NCI-H748 treated with DMSO at 0.1 percent for 48 hours (cell line): ENCODE measurements around the gene MAD1L1.

Source experiments
- DNase-seq: peaks from one replicate; lab custom pipeline; 2025; lab: John Stamatoyannopoulos, UW

MAD1L1 gene

DNA sequence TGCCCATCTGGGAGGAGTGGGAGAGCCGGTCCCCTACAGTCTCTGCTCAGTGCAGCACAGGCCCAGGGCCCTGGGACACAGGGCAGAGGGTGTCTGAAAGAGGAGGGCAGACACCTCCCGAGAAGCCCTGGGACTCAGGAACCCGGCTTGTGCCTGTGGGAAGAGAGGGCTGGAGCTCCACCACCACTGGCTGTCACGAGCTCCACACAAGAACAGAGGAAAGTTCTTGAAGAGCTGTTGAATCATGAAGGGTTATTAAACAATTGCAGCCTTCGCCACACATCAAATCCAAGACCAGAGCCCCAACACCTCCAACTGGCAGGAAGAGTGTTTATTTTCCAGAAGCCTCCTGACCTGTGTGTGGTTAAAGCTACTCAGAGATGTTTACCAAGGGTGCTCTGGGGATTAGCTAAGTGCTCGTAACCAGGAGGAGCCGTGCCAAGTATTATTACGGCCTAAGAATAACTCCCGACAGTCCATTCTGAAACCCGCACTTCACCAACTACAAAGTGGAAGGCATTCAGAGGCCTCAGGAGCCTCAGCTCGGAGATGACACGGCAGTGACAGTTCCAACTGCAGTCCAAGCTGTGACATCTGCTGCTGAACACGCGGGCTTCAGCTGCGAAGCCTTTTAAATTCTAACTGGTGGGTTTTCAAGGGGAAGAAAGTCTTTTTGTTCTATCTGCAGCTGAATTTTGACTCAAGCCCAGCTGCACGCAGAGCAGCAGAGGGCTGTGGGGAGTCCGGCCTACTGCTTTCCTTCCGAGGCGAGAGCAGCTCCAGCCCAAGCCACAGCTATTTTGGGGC, 75.1 kb downstream of the MAD1L1 start:
- peak; percentile 64 for DNase-seq

DNA sequence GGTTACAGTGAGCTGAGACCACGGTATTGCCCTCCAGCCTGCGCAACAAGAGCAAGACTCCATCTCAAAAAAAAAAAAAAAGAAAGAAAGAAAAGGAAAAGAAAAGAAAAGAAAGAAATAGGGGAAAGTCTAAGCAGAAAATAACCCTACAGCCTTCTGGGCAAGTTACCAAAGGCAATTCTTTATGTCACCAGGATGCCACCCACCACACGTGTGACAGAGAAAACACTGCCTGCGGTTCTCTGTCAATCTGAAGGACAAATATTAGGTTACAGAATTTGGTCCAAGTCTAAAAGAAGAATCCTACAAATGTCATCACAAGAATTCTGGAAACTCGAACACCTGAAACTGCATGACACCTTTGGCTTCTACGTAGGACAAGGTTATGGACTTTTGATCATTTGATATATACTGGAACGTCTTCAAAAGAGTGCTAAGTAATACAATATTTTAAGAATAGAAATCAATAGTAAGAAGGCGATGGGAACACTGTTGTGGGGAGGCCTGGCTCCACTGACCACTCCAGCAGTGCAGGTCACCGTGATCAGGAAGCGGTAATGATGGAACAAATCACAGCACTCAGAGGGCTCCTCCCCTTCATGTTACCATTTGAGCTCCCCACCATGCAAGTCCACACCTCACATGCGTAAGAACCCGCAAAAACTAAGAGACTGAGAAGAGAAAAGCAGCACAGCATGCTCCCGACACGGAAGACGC, 75.8 kb downstream of the MAD1L1 start:
- DNase-seq: no peak

DNA sequence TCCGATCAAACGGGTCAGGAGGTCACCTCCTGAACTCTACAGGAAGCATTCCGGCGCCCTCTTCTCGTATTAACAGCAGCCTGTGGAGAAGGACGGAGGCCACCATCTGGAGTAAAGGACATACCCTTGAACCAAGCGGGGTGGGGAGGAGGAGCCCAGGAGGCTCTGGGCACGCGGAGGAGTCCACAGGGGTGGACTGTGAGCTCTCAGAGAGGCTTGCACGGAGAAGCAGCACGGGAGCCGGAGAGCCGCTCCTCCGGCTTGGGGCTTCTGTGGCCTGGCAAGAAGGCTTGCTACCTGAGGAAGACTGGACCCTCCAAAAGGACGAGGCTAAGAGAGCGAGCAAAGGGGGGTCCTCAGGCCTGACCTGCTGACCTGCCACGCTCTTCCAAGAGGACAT, 77.9 kb downstream of the MAD1L1 start:
- no peak for DNase-seq

- DNase-seq: no peak
Observed at GRCh38 chr7:2154121-2154520, 78.6 kb downstream of the MAD1L1 start.

DNA sequence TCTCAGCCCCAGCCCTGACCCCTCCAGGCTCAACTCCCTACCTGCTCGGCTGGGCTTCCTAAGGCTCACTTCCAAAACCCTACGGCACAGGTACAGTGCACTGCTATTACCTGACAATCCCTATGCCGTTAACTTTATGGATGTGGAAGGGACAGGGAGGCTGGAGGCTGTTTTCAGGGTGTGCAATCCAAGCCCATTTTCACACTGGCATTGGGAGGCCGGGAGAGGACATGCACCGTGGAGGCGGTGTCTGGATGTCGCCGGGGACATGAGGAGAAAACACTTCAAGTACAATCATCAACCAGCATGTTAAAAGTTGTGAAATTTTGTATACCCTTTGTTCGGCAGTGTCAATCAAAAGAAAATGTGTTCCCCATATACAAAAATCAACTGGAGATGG, 80.1 kb downstream of the MAD1L1 start:
- DNase-seq: no peak

DNA sequence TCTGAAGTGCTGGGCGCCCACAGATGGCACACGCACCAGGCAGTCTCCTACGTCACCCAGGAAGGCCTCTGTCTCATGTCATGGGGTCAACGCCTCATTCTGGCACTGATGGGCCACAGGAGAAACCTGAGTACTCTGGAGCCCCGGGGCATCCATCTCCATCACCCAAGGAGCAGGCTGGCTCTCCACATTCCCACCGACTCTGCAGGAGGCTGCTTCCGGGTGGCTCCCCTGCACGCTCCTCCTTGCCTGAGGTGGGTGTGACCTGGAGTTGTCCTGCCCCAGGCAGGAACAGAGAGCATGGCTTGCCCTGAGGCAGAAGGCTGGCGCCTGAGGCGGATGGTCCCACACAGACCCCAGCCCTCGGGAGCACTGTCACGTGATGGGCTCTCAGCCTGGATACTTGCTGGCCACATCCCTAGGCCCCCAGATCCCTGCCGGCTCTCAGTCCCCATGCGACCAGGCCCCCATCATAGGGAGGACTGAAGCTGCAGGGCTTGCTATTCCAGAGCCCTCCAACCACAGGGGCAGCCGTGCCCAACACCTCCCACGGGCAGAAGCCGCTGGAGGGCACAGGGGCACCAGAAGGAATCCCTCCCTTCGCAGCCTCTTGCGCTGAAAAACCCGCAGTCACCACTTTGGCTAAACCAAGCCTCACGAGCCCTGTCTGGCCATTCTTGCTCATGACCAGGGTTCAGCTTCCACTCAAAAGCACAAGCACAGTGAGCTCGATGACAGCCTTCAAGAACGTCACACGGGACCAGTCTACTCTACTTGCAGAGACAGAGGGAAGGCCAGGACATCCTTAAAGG, 80.7 kb downstream of the MAD1L1 start:
- DNase-seq: no peak

DNA sequence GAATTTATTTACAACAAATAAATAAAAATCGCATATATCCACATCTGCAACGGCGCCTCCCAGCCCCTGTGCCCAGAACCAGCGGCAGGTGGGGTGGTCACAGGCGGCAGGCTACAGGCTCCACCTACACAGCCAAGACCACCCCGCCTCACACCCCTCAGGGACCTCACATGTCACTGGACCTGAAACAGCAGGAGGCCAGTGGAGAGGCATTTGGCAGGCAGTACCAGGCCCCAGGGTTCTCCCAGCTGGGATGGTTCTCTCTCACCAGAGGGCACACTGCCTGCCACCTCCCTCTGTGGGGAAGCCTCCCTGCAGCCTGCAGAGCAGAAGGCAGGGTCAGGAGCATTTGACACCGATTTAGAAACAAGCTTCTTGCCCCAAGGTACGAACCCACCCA, 81.5 kb downstream of the MAD1L1 start:
- no peak for DNase-seq

- DNase-seq: no peak
Observed at GRCh38 chr7:2150445-2150815, 82.3 kb downstream of the MAD1L1 start.

GRCh38 chr7:2149672-2150444, 82.9 kb downstream of the MAD1L1 start:
- no peak for DNase-seq

DNA sequence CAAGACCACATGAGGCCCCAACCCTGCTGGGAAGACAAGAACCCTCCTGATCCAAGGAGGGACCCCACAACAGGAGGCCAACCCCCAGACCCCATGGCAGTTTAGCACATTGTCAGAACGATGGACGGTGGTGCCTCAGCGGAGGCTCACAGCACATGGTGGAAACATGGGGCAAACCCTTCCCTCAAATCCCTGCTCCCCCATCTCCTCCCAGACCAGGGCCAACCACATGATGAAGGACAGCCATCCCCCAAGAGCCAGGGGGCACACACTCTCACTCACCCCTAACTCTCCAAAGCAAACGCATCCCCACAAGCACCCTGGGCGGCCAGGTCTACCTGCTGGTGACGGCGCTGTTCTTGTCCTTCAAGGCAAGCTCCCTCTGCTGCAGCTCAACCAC, 83.9 kb downstream of the MAD1L1 start:
- DNase-seq: no peak

DNA sequence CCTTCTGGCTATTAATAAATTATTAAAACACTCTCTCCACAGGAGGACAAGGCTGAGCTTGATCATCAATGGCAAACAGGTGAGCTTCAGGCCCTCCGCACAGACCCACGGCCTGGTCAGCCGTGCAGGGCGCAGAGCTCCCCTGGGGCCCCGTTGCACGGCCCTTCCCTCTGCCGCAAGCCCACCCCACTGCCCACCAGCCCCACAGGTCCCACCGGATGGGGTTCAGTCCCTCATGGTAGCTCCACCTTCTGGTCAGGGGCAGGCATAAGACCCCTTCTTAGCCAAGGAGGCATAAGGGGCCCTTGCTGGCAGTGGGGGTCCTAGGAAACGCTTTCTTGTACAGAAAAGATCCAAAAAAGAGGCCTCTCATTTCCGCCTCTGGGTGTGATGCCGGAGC, 84.6 kb downstream of the MAD1L1 start:
- no peak for DNase-seq

DNA sequence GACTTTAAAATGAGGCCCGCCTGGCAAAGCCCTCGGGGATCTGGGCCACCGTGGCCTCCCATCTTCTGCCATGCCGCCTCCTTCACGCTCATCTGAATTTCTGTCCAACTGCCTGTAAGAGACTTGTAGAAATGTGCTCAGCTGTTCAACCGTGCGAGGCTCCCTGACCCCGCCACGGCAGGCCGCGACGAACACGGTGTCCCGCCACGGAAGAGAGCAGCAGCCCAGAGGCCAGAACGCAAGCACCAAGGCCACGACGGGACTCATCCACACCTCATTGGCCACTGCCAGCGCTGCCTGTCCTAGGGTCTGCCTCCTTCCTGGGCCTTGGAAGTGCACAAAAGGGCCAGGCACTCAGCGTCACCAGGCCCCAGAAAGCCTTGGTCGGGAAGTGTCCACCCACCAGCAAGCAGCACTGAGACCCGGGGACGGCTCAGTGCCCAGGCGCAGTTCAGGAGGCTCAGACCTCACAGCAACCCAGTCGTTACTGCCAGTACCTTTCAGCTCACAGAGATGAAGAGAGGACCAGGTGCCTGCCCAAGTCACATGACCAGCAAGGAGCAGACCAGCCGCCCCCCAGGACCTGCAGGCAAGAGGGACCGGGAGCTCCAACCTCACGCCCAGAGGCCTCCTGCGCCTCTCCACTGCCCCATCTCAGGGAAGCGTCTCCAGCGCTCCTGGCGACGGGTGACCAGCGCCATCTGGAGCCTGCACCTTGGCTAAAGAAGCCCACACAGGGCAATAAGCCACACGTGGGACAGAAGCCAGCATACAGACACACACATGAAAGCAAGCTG, 85.9 kb downstream of the MAD1L1 start:
- no peak for DNase-seq

- DNase-seq: no peak
Observed at GRCh38 chr7:2145835-2146580, 86.7 kb downstream of the MAD1L1 start.

GRCh38 chr7:2144926-2145325, 87.8 kb downstream of the MAD1L1 start:
- DNase-seq: no peak

GRCh38 chr7:2143981-2144595, 88.7 kb downstream of the MAD1L1 start:
- DNase-seq: no peak

GRCh38 chr7:2143450-2143849, 89.3 kb downstream of the MAD1L1 start:
- no peak for DNase-seq

- DNase-seq: no peak
Observed at GRCh38 chr7:2142386-2142785, 90.4 kb downstream of the MAD1L1 start.

- DNase-seq: no peak
Observed at GRCh38 chr7:2141651-2142050, 91.1 kb downstream of the MAD1L1 start.

DNA sequence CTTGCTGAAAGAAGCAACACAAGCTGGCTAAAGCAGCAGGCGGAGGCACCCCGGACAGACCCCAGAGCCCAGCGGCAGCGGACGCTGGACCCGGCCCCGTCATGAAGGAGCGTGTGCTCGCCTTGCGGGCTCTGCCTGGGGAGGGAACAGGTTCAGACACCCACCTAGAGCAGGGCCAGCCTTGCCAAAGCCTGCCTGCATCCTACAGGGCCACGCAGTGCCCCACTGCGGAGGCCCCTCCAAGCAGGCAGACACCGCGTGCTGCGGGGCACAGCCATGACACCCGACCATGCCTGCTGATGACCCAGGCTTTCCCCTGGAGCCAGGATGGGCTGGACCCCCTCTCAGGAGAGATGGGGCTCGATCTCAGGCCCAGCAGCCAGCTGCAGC, 91.7 kb downstream of the MAD1L1 start:
- no peak for DNase-seq
